Parathyroid adenoma (tissue), 2 donors: ENCODE data around the gene COL15A1.

Source experiments
- H2AFZ ChIP-seq: fragments of 300-600 bp; sonication (generic); one replicate; pipeline ENCODE4 v1.7.0; 2017; ENCODE audit warnings: antibody characterized with exemption, mild to moderate bottlenecking
- H3K27ac ChIP-seq: fragments of 300-600 bp; sonication (generic); one replicate; pipeline ENCODE4 v1.7.0; 2017
- H3K27me3 ChIP-seq: fragments of 300-600 bp; sonication (generic); one replicate; pipeline ENCODE4 v1.7.0; 2017; ENCODE audit warnings: low read length; ENCODE audit not compliant: control insufficient read depth, insufficient read depth
- H3K36me3 ChIP-seq: fragments of 300-600 bp; sonication (generic); one replicate; pipeline ENCODE4 v1.7.0; 2017; ENCODE audit warnings: low read length; ENCODE audit not compliant: control insufficient read depth, insufficient read depth
- H3K4me1 ChIP-seq: fragments of 300-600 bp; sonication (generic); one replicate; pipeline ENCODE4 v1.7.0; 2017; ENCODE audit warnings: control low read depth
- H3K4me2 ChIP-seq: fragments of 300-600 bp; sonication (generic); one replicate; pipeline ENCODE4 v1.7.0; 2017; ENCODE audit warnings: low read length
- H3K4me3 ChIP-seq: fragments of 300-600 bp; sonication (generic); one replicate; pipeline ENCODE4 v1.7.0; 2017; ENCODE audit warnings: low read depth, low read length
- H3K79me2 ChIP-seq: fragments of 300-600 bp; sonication (generic); one replicate; pipeline ENCODE4 v1.7.0; 2017; ENCODE audit warnings: control low read depth
- H3K9ac ChIP-seq: fragments of 300-600 bp; sonication (generic); one replicate; pipeline ENCODE4 v1.7.0; 2017; ENCODE audit warnings: mild to moderate bottlenecking
- H3K9me3 ChIP-seq: fragments of 300-600 bp; sonication (generic); one replicate; pipeline ENCODE4 v1.7.0; 2017; ENCODE audit warnings: low read length; ENCODE audit not compliant: control insufficient read depth
- TF ChIP-seq, protein P1 (sequence below): fragments of 300-600 bp; sonication (generic); IDR thresholded peaks from one replicate; pipeline ENCODE4 v1.7.0; 2017; ENCODE audit warnings: antibody characterized with exemption, mild to moderate bottlenecking
- donor health status: primary hyperparathyroidism.

The COL15A1 gene

DNA sequence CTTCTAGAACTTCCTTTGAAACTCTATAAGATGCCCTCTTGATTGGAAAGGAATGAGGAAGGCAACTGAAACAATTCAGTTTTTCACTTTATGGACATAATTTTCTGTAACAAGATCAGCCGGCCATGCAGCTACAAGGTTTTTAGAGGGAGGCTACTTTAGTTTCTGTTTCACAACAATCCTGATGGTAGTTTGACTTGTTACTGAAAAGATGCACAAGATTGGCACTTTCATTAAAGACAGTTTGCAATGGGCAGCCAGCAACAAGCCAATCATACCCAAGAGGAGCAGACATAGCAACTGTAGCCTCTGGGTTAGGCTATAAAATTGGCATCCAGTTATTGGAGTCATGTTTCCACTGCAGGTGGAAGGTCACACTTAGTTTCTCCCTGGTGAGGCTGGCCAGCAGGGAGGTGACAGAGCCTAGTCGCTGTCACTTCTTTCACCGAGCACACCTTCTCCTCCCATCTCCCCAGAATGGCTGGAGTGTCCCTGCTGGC lies 87.0 kb downstream of the COL15A1 start:
- H3K79me2 ChIP-seq, result no peaks in the 10 kb centered on the region
- H3K27me3 ChIP-seq, result no peaks in the 10 kb centered on the region
- no peak overlapping the region for H3K4me3 ChIP-seq
- H3K4me2 ChIP-seq, result no peak overlapping the region
- H3K4me1 ChIP-seq, result no peaks in the 10 kb centered on the region
- no peaks in the 10 kb centered on the region for H3K9me3 ChIP-seq
- H3K36me3 ChIP-seq, result no peaks in the 10 kb centered on the region
- no peak overlapping the region for H2AFZ ChIP-seq
- no peak overlapping the region for H3K27ac ChIP-seq
- no peak overlapping the region for H3K9ac ChIP-seq
- TF ChIP-seq, protein P1, sequence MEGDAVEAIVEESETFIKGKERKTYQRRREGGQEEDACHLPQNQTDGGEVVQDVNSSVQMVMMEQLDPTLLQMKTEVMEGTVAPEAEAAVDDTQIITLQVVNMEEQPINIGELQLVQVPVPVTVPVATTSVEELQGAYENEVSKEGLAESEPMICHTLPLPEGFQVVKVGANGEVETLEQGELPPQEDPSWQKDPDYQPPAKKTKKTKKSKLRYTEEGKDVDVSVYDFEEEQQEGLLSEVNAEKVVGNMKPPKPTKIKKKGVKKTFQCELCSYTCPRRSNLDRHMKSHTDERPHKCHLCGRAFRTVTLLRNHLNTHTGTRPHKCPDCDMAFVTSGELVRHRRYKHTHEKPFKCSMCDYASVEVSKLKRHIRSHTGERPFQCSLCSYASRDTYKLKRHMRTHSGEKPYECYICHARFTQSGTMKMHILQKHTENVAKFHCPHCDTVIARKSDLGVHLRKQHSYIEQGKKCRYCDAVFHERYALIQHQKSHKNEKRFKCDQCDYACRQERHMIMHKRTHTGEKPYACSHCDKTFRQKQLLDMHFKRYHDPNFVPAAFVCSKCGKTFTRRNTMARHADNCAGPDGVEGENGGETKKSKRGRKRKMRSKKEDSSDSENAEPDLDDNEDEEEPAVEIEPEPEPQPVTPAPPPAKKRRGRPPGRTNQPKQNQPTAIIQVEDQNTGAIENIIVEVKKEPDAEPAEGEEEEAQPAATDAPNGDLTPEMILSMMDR, result no peak

DNA sequence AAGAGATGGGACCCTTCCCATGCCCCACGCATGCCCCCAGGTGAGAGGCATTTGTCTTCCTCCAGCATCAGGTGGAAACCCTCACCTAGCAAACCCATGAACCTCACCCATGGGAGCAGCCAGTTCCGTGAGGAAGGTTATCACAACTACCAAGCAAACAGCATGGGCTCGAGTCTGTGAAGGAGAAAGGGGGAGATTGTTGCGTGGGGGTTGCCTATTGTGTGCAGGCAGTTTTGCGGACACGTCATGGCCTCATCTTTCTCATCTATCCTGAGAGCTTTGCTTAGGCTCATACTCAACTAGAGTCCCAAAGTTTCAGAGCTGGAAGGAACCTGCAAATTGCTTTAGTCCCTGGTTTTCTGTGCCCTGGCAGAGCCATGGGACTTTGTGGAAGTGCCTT lies 87.6 kb downstream of the COL15A1 start:
- H2AFZ ChIP-seq, result no peak overlapping the region
- H3K27me3 ChIP-seq, result no peaks in the 10 kb centered on the region
- TF ChIP-seq, protein P1, result no peak
- H3K79me2 ChIP-seq, result no peaks in the 10 kb centered on the region
- no peak overlapping the region for H3K4me3 ChIP-seq
- no peak overlapping the region for H3K27ac ChIP-seq
- no peaks in the 10 kb centered on the region for H3K36me3 ChIP-seq
- H3K4me2 ChIP-seq, result no peak overlapping the region
- no peaks in the 10 kb centered on the region for H3K4me1 ChIP-seq
- no peaks in the 10 kb centered on the region for H3K9me3 ChIP-seq
- no peak overlapping the region for H3K9ac ChIP-seq

DNA sequence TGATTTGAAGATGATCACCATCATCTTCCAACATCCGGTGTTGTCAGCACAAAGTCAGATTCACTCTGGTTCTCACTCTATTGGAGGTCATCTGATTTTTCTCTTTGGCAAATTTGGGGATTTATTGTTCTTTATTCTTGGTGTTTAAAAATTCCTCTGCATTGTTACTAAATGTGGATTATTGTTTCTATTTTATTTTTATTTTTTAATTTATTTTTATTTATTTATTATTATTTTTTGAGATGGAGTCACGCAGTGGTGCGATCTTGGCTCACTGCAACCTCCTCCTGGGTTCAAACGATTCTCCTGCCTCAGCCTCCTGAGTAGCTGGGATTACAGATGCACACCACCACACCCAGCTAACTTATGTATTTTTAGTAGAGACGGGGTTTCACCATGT lies 88.3 kb downstream of the COL15A1 start:
- H3K36me3 ChIP-seq, result no peaks in the 10 kb centered on the region
- H3K27me3 ChIP-seq, result no peaks in the 10 kb centered on the region
- no peaks in the 10 kb centered on the region for H3K79me2 ChIP-seq
- H2AFZ ChIP-seq, result no peak overlapping the region
- TF ChIP-seq, protein P1, result no peak
- H3K27ac ChIP-seq, result no peak overlapping the region
- H3K4me1 ChIP-seq, result no peaks in the 10 kb centered on the region
- H3K9ac ChIP-seq, result no peak overlapping the region
- H3K4me2 ChIP-seq, result no peak overlapping the region
- no peaks in the 10 kb centered on the region for H3K9me3 ChIP-seq
- no peak overlapping the region for H3K4me3 ChIP-seq

DNA sequence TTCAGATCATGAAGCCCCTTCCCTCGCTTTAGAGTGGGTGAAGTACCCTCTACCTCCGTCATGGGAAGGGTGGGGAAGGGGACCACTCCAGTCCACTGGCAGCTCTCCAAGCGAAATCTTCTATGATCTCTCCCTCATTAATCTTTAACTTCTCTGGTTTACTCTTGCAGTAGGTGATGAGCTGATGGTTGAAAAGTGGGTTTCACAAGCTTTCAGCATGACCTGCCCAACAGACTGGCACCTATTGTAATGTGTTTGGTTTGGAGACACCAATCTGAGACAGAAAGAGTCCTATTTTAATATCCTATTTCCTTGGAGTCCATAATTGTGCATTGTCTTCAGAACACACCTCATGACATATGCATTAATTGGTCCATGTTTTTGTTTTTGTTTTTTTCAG lies 90.4 kb downstream of the COL15A1 start:
- H3K4me1 ChIP-seq, result no peaks in the 10 kb centered on the region
- H3K79me2 ChIP-seq, result no peaks in the 10 kb centered on the region
- H3K9ac ChIP-seq, result no peak overlapping the region
- no peaks in the 10 kb centered on the region for H3K27me3 ChIP-seq
- no peak overlapping the region for H2AFZ ChIP-seq
- no peaks in the 10 kb centered on the region for H3K9me3 ChIP-seq
- no peak overlapping the region for H3K4me2 ChIP-seq
- H3K36me3 ChIP-seq, result no peaks in the 10 kb centered on the region
- no peak overlapping the region for H3K27ac ChIP-seq
- TF ChIP-seq, protein P1, result no peak
- no peak overlapping the region for H3K4me3 ChIP-seq

DNA sequence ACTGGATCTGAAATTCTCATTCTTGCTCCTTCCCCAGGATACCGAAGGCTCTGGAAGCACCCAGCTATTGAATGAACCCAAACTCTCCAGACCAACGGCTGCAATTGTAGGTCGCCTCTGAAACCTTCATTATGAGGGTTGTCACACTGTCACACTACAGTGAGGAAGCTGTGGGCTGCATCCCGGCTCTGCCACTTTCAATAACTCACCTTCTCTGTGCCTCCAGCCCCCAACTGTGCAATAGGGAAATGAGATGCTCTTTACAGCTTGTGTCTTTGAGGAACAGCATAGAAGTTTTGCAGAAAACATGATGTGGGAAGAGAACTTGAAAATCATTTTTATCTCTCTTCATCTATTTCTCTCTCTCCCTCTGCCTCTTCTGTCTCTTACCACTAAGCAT lies 91.6 kb downstream of the COL15A1 start:
- no peaks in the 10 kb centered on the region for H3K27me3 ChIP-seq
- TF ChIP-seq, protein P1, result no peak
- H3K4me2 ChIP-seq, result no peak overlapping the region
- H3K9me3 ChIP-seq, result no peaks in the 10 kb centered on the region
- H3K4me1 ChIP-seq, result no peaks in the 10 kb centered on the region
- H3K27ac ChIP-seq, result no peak overlapping the region
- H3K4me3 ChIP-seq, result no peak overlapping the region
- no peaks in the 10 kb centered on the region for H3K36me3 ChIP-seq
- H3K9ac ChIP-seq, result no peak overlapping the region
- H2AFZ ChIP-seq, result no peak overlapping the region
- no peaks in the 10 kb centered on the region for H3K79me2 ChIP-seq
